HepG2 (cell line): ENCODE results near the gene ZNF75A. TPM values are rescaled to one million over a fixed set of nuclear protein-coding genes. Genes with fewer than 3 reads are reported as not detected.

ENCODE experiments used
- FOXM1 ChIP-seq: sonication (generic); formaldehyde crosslinking; IDR thresholded peaks from 2 replicates; pipeline ENCODE4 v1.5.0; 2020; ENCODE audit warnings: missing genetic modification reagents
- GATAD2A ChIP-seq: IDR thresholded peaks from 2 replicates; pipeline ENCODE4 v1.6.1; 2016
- GFI1 ChIP-seq: sonication (generic); formaldehyde crosslinking; IDR thresholded peaks from 2 replicates; pipeline ENCODE4 v1.5.0; 2020; ENCODE audit warnings: missing genetic modification reagents, mild to moderate bottlenecking, borderline replicate concordance
- HOXD1 ChIP-seq: sonication (generic); formaldehyde crosslinking; IDR thresholded peaks from 2 replicates; pipeline ENCODE4 v1.5.0; 2020; ENCODE audit warnings: missing genetic modification reagents
- IKZF1 ChIP-seq: fragments of 450-650 bp; IDR thresholded peaks from 2 replicates; pipeline ENCODE4 v1.7.1; 2016
- NCOR1 ChIP-seq: fragments of 200-600 bp; sonication (generic); IDR thresholded peaks from 2 replicates; pipeline ENCODE4 v1.7.0; 2017; ENCODE audit warnings: antibody characterized with exemption, low read length, borderline replicate concordance
- RBFOX2 ChIP-seq: fragments of 200-400 bp; formaldehyde crosslinking; IDR thresholded peaks from 2 replicates; pipeline ENCODE4 v1.6.1; 2017; ENCODE audit warnings: low read depth, mild to moderate bottlenecking, low read length
- RFXAP ChIP-seq: sonication (generic); formaldehyde crosslinking; IDR thresholded peaks from 2 replicates; pipeline ENCODE4 v1.4.0; 2020; ENCODE audit warnings: missing genetic modification reagents, borderline replicate concordance
- SOX6 ChIP-seq, 2 experiments: fragments of 450-650 bp in 1 of 2; sonication (generic) in 1 of 2; formaldehyde crosslinking in 1 of 2; IDR thresholded peaks; 2 replicates each; pipeline versions ENCODE4 v1.4.0 to v1.6.1; 2017 to 2020; ENCODE audit warnings: antibody characterized with exemption in 1 of 2, mild to moderate bottlenecking in 1 of 2, missing genetic modification reagents in 1 of 2
- TAF15 ChIP-seq: fragments of 200-400 bp; formaldehyde crosslinking; IDR thresholded peaks from one replicate; pipeline ENCODE4 v1.6.1; 2018; ENCODE audit warnings: mild to moderate bottlenecking, low read depth, low read length; ENCODE audit not compliant: poor library complexity, severe bottlenecking
- THAP11 ChIP-seq: IDR thresholded peaks from 2 replicates; pipeline ENCODE4 v1.6.1; 2016; ENCODE audit warnings: missing biosample characterization, missing genetic modification reagents
- ZBTB1 ChIP-seq: sonication (generic); formaldehyde crosslinking; IDR thresholded peaks from 2 replicates; pipeline ENCODE4 v1.4.0; 2020; ENCODE audit warnings: missing genetic modification reagents, borderline replicate concordance
- ZNF468 ChIP-seq: sonication (generic); formaldehyde crosslinking; IDR thresholded peaks from 2 replicates; pipeline ENCODE4 v1.8.0; 2022; ENCODE audit warnings: mild to moderate bottlenecking, moderate library complexity, missing genetic modification reagents
- polyA plus RNA-seq, 8 experiments: library from polyadenylated mRNA; depleted of rRNA in 3 of 8; stranded (reverse) in 7 of 8; unstranded in 1 of 8; fragments of >200 nt; fragmentation: Illumina TruSeq in 4 of 8; extraction: Trizol in 4 of 8; gene quantifications; 2 replicates each; pipeline versions ENCODE4 v1.2.1 to v1.2.3, GENCODE V29; 2011 to 2016; ENCODE audit warnings: low read depth in 4 of 8, missing spikeins in 1 of 8, mixed read lengths in 1 of 8; ENCODE audit not compliant: insufficient read depth in 1 of 8
- total RNA-seq, 5 experiments: library from RNA; depleted of rRNA; stranded (reverse); fragments of >200 nt; fragmentation: Illumina TruSeq; extraction: Trizol; gene quantifications; 2 replicates each; pipeline ENCODE4 v1.2.3, GENCODE V29; 2016; ENCODE audit warnings: low read depth in 1 of 5
- TF ChIP-seq, protein P1 (sequence below): sonication (generic); formaldehyde crosslinking; IDR thresholded peaks from 2 replicates; pipeline ENCODE4 v1.4.0; 2020; ENCODE audit warnings: missing genetic modification reagents, borderline replicate concordance
- TF ChIP-seq, protein P2 (sequence below): sonication (generic); formaldehyde crosslinking; IDR thresholded peaks from 2 replicates; pipeline ENCODE4; 2020; ENCODE audit warnings: missing genetic modification reagents, mild to moderate bottlenecking, borderline replicate concordance
- TF ChIP-seq, protein P3 (sequence below): sonication (generic); formaldehyde crosslinking; IDR thresholded peaks from 2 replicates; pipeline ENCODE4 v1.8.1; 2022; ENCODE audit warnings: mild to moderate bottlenecking, missing genetic modification reagents
- TF ChIP-seq, protein P4 (sequence below): sonication (generic); formaldehyde crosslinking; IDR thresholded peaks from 2 replicates; pipeline ENCODE4 v1.4.0; 2020; ENCODE audit warnings: mild to moderate bottlenecking, missing genetic modification reagents

Gene ZNF75A
- total and polyA plus RNA-seq, 2 of the 13 experiments (the other 11 are each of a cell fraction or from before 2014, with no cell fraction given), result 1.4 to 2.1 TPM

DNA sequence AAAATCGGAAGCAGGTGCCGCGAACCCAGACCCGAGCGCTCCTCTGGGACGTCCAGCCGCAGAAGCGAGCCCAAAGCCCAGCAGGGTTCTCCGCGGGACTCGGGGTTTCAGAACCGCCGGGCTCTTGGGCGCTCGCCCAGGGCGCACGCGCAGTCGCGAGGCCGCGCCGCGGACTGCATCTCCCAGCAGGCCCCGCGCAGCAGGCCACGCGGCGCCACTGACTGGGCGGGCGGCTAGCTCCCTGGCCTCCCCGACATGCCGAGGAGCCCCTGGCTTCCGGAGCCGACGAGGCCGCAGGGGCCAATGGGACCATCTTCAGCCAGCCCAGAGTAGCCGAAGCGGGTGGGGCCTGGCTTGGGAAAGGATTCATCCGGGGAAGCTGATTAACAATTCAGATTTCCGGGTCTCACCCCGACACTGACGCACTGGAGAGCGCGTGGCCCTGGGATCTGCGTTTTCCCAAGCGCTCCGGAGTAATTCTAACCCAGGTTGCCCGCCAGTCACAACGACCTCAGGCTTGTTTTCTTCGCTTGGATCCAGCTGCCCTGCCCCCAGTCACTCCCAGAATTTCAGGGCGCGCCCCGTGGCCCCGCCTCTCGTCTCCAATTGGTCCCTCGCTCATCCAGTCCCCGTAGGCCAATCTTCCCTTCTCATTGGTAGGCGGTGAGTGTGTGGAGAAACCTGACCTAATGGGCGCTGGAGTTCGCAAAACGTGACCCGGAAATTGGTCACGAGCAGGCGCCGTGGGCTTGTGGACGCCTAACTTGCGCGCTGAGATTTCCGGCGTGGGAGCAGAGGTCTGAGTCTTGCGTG, 22.4 kb upstream of the ZNF75A start, which contains the start of gene ZNF263 (continued):
- no peak for TF ChIP-seq ZNF468 (CRISPR knock-in tag)
- TF ChIP-seq THAP11 (CRISPR knock-in tag), result peak; percentile 96
- TF ChIP-seq SOX6 (IDR thresholded peaks at IDR 0.05), result no peak
- peak; percentile 25; the same call in 1 of the 2 replicates for TF ChIP-seq SOX6 (CRISPR knock-in tag; IDR thresholded peaks at IDR 0.05)
- TF ChIP-seq RBFOX2, result peak; percentile 98
- no peak for TF ChIP-seq IKZF1
- peak; percentile 63; the same call in 1 of the 2 replicates for TF ChIP-seq NCOR1
- TF ChIP-seq, protein P1, sequence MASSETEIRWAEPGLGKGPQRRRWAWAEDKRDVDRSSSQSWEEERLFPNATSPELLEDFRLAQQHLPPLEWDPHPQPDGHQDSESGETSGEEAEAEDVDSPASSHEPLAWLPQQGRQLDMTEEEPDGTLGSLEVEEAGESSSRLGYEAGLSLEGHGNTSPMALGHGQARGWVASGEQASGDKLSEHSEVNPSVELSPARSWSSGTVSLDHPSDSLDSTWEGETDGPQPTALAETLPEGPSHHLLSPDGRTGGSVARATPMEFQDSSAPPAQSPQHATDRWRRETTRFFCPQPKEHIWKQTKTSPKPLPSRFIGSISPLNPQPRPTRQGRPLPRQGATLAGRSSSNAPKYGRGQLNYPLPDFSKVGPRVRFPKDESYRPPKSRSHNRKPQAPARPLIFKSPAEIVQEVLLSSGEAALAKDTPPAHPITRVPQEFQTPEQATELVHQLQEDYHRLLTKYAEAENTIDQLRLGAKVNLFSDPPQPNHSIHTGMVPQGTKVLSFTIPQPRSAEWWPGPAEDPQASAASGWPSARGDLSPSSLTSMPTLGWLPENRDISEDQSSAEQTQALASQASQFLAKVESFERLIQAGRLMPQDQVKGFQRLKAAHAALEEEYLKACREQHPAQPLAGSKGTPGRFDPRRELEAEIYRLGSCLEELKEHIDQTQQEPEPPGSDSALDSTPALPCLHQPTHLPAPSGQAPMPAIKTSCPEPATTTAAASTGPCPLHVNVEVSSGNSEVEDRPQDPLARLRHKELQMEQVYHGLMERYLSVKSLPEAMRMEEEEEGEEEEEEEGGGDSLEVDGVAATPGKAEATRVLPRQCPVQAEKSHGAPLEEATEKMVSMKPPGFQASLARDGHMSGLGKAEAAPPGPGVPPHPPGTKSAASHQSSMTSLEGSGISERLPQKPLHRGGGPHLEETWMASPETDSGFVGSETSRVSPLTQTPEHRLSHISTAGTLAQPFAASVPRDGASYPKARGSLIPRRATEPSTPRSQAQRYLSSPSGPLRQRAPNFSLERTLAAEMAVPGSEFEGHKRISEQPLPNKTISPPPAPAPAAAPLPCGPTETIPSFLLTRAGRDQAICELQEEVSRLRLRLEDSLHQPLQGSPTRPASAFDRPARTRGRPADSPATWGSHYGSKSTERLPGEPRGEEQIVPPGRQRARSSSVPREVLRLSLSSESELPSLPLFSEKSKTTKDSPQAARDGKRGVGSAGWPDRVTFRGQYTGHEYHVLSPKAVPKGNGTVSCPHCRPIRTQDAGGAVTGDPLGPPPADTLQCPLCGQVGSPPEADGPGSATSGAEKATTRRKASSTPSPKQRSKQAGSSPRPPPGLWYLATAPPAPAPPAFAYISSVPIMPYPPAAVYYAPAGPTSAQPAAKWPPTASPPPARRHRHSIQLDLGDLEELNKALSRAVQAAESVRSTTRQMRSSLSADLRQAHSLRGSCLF, result peak; percentile 21; the same call in 1 of the 2 replicates
- peak; percentile 68; the same call in 1 of the 2 replicates for TF ChIP-seq GFI1 (CRISPR knock-in tag)
- TF ChIP-seq RFXAP (CRISPR knock-in tag), result peak; percentile 48; the same call in 1 of the 2 replicates
- TF ChIP-seq, protein P2, sequence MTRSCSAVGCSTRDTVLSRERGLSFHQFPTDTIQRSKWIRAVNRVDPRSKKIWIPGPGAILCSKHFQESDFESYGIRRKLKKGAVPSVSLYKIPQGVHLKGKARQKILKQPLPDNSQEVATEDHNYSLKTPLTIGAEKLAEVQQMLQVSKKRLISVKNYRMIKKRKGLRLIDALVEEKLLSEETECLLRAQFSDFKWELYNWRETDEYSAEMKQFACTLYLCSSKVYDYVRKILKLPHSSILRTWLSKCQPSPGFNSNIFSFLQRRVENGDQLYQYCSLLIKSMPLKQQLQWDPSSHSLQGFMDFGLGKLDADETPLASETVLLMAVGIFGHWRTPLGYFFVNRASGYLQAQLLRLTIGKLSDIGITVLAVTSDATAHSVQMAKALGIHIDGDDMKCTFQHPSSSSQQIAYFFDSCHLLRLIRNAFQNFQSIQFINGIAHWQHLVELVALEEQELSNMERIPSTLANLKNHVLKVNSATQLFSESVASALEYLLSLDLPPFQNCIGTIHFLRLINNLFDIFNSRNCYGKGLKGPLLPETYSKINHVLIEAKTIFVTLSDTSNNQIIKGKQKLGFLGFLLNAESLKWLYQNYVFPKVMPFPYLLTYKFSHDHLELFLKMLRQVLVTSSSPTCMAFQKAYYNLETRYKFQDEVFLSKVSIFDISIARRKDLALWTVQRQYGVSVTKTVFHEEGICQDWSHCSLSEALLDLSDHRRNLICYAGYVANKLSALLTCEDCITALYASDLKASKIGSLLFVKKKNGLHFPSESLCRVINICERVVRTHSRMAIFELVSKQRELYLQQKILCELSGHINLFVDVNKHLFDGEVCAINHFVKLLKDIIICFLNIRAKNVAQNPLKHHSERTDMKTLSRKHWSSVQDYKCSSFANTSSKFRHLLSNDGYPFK (CRISPR knock-in tag), result no peak
- 0 out of 2 replicates have a peak, but pooled peaks have one; percentile 70 for TF ChIP-seq FOXM1
- TF ChIP-seq, protein P3, sequence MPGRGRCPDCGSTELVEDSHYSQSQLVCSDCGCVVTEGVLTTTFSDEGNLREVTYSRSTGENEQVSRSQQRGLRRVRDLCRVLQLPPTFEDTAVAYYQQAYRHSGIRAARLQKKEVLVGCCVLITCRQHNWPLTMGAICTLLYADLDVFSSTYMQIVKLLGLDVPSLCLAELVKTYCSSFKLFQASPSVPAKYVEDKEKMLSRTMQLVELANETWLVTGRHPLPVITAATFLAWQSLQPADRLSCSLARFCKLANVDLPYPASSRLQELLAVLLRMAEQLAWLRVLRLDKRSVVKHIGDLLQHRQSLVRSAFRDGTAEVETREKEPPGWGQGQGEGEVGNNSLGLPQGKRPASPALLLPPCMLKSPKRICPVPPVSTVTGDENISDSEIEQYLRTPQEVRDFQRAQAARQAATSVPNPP, result peak; percentile 72; the same call in 1 of the 2 replicates
- TF ChIP-seq GATAD2A, result no peak; the same call in none of the 2 replicates
- TF ChIP-seq HOXD1 (CRISPR knock-in tag), result no peak; the same call in 1 of the 2 replicates
- TF ChIP-seq TAF15, result peak; percentile 4
- TF ChIP-seq, protein P4, sequence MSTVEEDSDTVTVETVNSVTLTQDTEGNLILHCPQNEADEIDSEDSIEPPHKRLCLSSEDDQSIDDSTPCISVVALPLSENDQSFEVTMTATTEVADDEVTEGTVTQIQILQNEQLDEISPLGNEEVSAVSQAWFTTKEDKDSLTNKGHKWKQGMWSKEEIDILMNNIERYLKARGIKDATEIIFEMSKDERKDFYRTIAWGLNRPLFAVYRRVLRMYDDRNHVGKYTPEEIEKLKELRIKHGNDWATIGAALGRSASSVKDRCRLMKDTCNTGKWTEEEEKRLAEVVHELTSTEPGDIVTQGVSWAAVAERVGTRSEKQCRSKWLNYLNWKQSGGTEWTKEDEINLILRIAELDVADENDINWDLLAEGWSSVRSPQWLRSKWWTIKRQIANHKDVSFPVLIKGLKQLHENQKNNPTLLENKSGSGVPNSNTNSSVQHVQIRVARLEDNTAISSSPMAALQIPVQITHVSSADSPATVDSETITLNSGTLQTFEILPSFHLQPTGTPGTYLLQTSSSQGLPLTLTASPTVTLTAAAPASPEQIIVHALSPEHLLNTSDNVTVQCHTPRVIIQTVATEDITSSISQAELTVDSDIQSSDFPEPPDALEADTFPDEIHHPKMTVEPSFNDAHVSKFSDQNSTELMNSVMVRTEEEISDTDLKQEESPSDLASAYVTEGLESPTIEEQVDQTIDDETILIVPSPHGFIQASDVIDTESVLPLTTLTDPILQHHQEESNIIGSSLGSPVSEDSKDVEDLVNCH, result peak; percentile 77; the same call in 1 of the 2 replicates
- TF ChIP-seq ZBTB1 (CRISPR knock-in tag), result no peak
